Activated naive CD8-positive, alpha-beta T cell treated with anti-CD3 and anti-CD28 coated beads, Interleukin-2, amount 50 U/mL, for 24 hours (primary cell): ENCODE measurements around the gene ADAM10.
A peak's percentile ranks its signal among the peaks of the same experiment; 100 is the strongest.
"Not testable (repeated sequence)": the region's sequence is repeated elsewhere in the genome, so short reads cannot be mapped to it uniquely, and the experiment has no call there.

ENCODE experiments used
- ATAC-seq: fragments of 150-1000 bp; cut with Tn5 transposase; one replicate; pipeline ENCODE4 v1.10.0; 2021
- DNase-seq: peaks from one replicate; pipeline ENCODE4 v3.0.0; 2021
- H3K27ac Mint-ChIP-seq: one replicate; pipeline ENCODE4 v1.8.0; 2021; ENCODE audit warnings: mild to moderate bottlenecking, mixed read lengths
- H3K27me3 Mint-ChIP-seq: one replicate; pipeline ENCODE4 v1.8.0; 2021; ENCODE audit warnings: mixed read lengths
- H3K36me3 Mint-ChIP-seq: one replicate; pipeline ENCODE4 v1.8.0; 2021; ENCODE audit warnings: low read depth, mixed read lengths
- H3K4me1 Mint-ChIP-seq: one replicate; pipeline ENCODE4 v1.8.0; 2021; ENCODE audit warnings: mixed read lengths
- H3K4me3 Mint-ChIP-seq: one replicate; pipeline ENCODE4 v1.8.0; 2021; ENCODE audit warnings: mild to moderate bottlenecking, moderate library complexity, mixed read lengths
- H3K9me3 Mint-ChIP-seq: one replicate; pipeline ENCODE4 v1.8.0; 2021; ENCODE audit warnings: mixed read lengths

ADAM10 gene

GRCh38 chr15:58608129-58608590 lies 141.3 kb downstream of the ADAM10 start:
- ATAC-seq (no peak), DNase-seq (no peak)
- peaks cover 50% of the 10 kb centered on the region for H3K36me3 Mint-ChIP-seq
- peaks cover under 1% of the 10 kb centered on the region for H3K9me3 Mint-ChIP-seq
- no peak overlapping the region for H3K4me3 Mint-ChIP-seq
- H3K27me3 Mint-ChIP-seq, result no peaks in the 10 kb centered on the region
- peak overlapping the region; percentile 56 for H3K27ac Mint-ChIP-seq
- peaks cover 27% of the 10 kb centered on the region for H3K4me1 Mint-ChIP-seq

DNA sequence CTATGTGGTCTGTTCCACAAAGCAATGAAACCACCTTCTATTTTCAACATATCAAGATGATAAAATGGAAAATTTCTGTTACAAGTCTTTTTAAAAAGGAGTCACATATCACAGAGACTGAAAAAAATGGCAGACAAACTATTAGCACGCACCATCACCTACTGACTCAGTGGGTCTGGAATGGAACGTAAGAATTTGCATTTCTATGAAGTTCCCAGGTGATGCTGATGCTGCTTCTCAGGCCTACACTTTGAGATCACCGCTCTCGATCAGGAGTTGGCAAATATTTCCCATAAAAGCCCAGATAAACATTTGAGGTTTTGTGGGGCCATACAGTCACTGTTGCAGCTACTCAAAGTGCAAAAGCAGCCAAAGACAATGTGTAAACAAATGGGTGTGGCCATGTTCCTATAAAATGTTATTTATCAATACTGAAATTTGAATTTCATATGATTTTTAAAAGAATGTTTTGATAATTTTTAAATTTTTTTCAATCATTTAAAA lies 142.9 kb downstream of the ADAM10 start:
- ATAC-seq (no peak), DNase-seq (no peak)
- no peaks in the 10 kb centered on the region for H3K27me3 Mint-ChIP-seq
- H3K4me3 Mint-ChIP-seq, result no peak overlapping the region
- peaks cover 52% of the 10 kb centered on the region for H3K36me3 Mint-ChIP-seq
- no peaks in the 10 kb centered on the region for H3K9me3 Mint-ChIP-seq
- H3K27ac Mint-ChIP-seq, result no peak overlapping the region
- peaks cover 26% of the 10 kb centered on the region for H3K4me1 Mint-ChIP-seq

- Mint-ChIP-seq H3K36me3 (peaks cover 51% of the 10 kb centered on the region), H3K9me3 (no peaks in the 10 kb centered on the region), H3K4me1 (peaks cover 25% of the 10 kb centered on the region), H3K27ac (no peak overlapping the region), H3K27me3 (no peaks in the 10 kb centered on the region), H3K4me3 (no peak overlapping the region)
- DNase-seq (no peak), ATAC-seq (no peak)
These were observed 143.5 kb downstream of the ADAM10 start for GRCh38 chr15:58605931-58606530.

GRCh38 chr15:58604455-58604923 lies 145.0 kb downstream of the ADAM10 start:
- Mint-ChIP-seq H3K4me3 (no peak overlapping the region), H3K27me3 (no peaks in the 10 kb centered on the region), H3K9me3 (no peaks in the 10 kb centered on the region), H3K27ac (no peak overlapping the region), H3K36me3 (peaks cover 42% of the 10 kb centered on the region), H3K4me1 (peaks cover 23% of the 10 kb centered on the region)
- DNase-seq (no peak), ATAC-seq (no peak)

- Mint-ChIP-seq H3K4me1 (peaks cover 20% of the 10 kb centered on the region), H3K36me3 (peaks cover 39% of the 10 kb centered on the region)
- not testable (repeated sequence) for H3K9me3 Mint-ChIP-seq, H3K27me3 Mint-ChIP-seq, H3K27ac Mint-ChIP-seq, H3K4me3 Mint-ChIP-seq, DNase-seq, ATAC-seq
These were observed 145.6 kb downstream of the ADAM10 start for GRCh38 chr15:58603927-58604326.

DNA sequence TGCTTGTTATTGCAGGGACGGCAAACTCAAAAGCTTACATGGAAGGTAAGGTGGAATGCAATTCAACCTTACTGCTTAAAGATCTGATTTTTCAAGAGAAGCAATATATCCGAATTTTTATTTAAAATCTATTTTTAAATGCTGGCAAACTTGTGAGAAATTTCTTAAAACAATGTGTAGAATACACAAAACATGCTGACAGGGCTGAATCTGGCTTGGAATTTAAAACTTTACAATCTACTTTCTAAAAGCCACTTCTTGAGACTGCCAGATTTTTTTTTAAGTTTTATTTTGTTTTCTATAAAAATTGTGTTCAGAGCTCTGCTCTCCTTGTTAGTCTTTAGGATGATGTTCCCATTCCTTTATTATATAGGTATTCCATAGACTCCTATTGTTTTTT lies 146.7 kb downstream of the ADAM10 start:
- H3K27me3 Mint-ChIP-seq, result no peaks in the 10 kb centered on the region
- no peak overlapping the region for H3K4me3 Mint-ChIP-seq
- no peaks in the 10 kb centered on the region for H3K9me3 Mint-ChIP-seq
- DNase-seq (no peak), ATAC-seq (no peak)
- H3K36me3 Mint-ChIP-seq, result peaks cover 32% of the 10 kb centered on the region
- H3K4me1 Mint-ChIP-seq, result peaks cover 11% of the 10 kb centered on the region
- H3K27ac Mint-ChIP-seq, result no peak overlapping the region

- Mint-ChIP-seq H3K4me1 (peaks cover 12% of the 10 kb centered on the region), H3K36me3 (peaks cover 30% of the 10 kb centered on the region)
- DNase-seq, result no peak
These were observed 150.7 kb downstream of the ADAM10 start for GRCh38 chr15:58598829-58599210.

GRCh38 chr15:58597943-58598828 lies 151.3 kb downstream of the ADAM10 start:
- DNase-seq (no peak), ATAC-seq (no peak)
- Mint-ChIP-seq H3K4me1 (peaks cover 16% of the 10 kb centered on the region), H3K9me3 (no peaks in the 10 kb centered on the region), H3K27ac (no peak overlapping the region), H3K27me3 (no peaks in the 10 kb centered on the region), H3K4me3 (no peak overlapping the region), H3K36me3 (peaks cover 32% of the 10 kb centered on the region)

More at GRCh38 chr15:58598829-58599210, 150.7 kb downstream of the ADAM10 start:
- no peak overlapping the region for H3K4me3 Mint-ChIP-seq
- no peak overlapping the region for H3K27ac Mint-ChIP-seq
- no peak for ATAC-seq
- H3K27me3 Mint-ChIP-seq, result no peaks in the 10 kb centered on the region
- H3K9me3 Mint-ChIP-seq, result no peaks in the 10 kb centered on the region

- Mint-ChIP-seq H3K4me1 (peaks cover 16% of the 10 kb centered on the region), H3K27ac (no peak overlapping the region), H3K36me3 (peaks cover 31% of the 10 kb centered on the region), H3K27me3 (no peaks in the 10 kb centered on the region), H3K4me3 (no peak overlapping the region), H3K9me3 (no peaks in the 10 kb centered on the region)
- no peak for DNase-seq
- no peak for ATAC-seq
These were observed 153.8 kb downstream of the ADAM10 start for GRCh38 chr15:58595516-58596263.

GRCh38 chr15:58594898-58595297 lies 154.6 kb downstream of the ADAM10 start:
- DNase-seq (no peak), ATAC-seq (no peak)
- H3K4me3 Mint-ChIP-seq, result no peak overlapping the region
- peaks cover 30% of the 10 kb centered on the region for H3K36me3 Mint-ChIP-seq
- peaks cover 16% of the 10 kb centered on the region for H3K4me1 Mint-ChIP-seq
- no peaks in the 10 kb centered on the region for H3K9me3 Mint-ChIP-seq
- no peaks in the 10 kb centered on the region for H3K27me3 Mint-ChIP-seq
- no peak overlapping the region for H3K27ac Mint-ChIP-seq

- Mint-ChIP-seq H3K9me3 (no peaks in the 10 kb centered on the region), H3K4me1 (peaks cover 16% of the 10 kb centered on the region), H3K27me3 (no peaks in the 10 kb centered on the region), H3K4me3 (no peak overlapping the region), H3K27ac (no peak overlapping the region), H3K36me3 (peaks cover 27% of the 10 kb centered on the region)
- no peak for DNase-seq
- ATAC-seq, result no peak
These were observed 155.6 kb downstream of the ADAM10 start for GRCh38 chr15:58593870-58594269.

DNA sequence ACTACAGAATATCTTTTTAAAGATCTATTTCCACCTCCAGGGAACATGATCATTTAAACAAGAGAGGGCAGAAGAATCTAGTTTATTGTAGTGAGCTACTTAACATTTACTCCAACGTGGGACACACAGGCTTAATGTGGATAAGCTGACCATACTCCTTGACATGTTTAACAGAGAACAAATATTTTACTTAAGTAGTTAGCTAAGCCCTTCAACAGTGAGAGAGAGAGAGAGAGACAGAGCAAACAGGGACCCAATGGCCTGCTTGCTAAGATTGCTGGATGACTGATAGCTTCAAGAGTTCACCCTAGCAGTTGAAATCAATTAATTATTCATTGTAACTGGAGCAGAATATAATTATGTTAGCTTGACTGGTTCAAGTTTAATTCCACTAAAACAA lies 158.6 kb downstream of the ADAM10 start:
- Mint-ChIP-seq H3K27me3 (no peaks in the 10 kb centered on the region), H3K4me1 (peaks cover 16% of the 10 kb centered on the region), H3K4me3 (no peak overlapping the region), H3K27ac (no peak overlapping the region), H3K36me3 (peaks cover 20% of the 10 kb centered on the region), H3K9me3 (no peaks in the 10 kb centered on the region)
- ATAC-seq (no peak), DNase-seq (no peak)

DNA sequence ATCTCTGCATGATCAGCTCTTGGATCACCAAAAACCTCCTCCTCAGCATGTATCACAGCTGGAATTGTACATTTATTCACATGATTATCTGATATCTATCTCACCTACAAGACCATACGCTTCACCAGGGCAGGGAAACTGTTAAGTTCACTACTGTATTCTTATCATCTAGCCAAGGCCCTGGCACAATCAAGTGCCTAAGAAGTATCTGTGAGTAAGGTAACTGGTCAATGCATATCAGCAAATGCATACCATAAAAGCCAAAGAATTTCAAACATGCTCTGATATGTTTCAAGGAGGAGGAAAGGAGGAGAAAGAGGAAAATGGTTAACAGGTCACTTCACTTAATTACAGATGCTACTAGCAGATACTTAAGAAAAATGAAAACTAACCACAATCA lies 159.3 kb downstream of the ADAM10 start:
- H3K27ac Mint-ChIP-seq, result no peak overlapping the region
- H3K36me3 Mint-ChIP-seq, result peaks cover 17% of the 10 kb centered on the region
- no peaks in the 10 kb centered on the region for H3K27me3 Mint-ChIP-seq
- peaks cover 20% of the 10 kb centered on the region for H3K4me1 Mint-ChIP-seq
- no peak overlapping the region for H3K4me3 Mint-ChIP-seq
- no peaks in the 10 kb centered on the region for H3K9me3 Mint-ChIP-seq
- ATAC-seq, result no peak
- no peak for DNase-seq

DNA sequence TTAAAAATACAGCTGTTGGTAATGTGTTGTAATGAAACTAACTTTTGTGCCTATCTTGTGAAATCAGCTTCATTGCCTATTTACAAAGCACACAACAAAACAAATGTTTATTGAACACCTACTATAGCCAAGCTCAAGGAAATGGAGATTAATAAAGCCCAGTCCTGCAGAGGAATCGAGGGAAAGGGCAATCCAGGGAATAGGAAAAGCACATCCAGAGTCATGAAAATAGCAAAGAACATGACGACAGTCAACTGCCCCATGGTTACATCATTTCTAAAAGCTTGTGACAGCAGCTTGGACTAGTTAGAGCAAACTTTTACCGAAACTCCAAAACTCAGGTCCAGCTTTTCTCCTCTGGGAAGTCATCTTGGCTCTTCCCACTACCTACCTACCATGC lies 160.5 kb downstream of the ADAM10 start:
- H3K27ac Mint-ChIP-seq, result no peak overlapping the region
- H3K27me3 Mint-ChIP-seq, result peaks cover 2% of the 10 kb centered on the region
- ATAC-seq (no peak), DNase-seq (no peak)
- peaks cover 16% of the 10 kb centered on the region for H3K4me1 Mint-ChIP-seq
- H3K9me3 Mint-ChIP-seq, result peaks cover 5% of the 10 kb centered on the region
- no peak overlapping the region for H3K4me3 Mint-ChIP-seq
- peaks cover 13% of the 10 kb centered on the region for H3K36me3 Mint-ChIP-seq
